ENCODE data around the gene TRIM36. TPM values are rescaled to one million over a fixed set of nuclear protein-coding genes. Genes with fewer than 3 reads are reported as not detected.

The TRIM36 gene
- polyA plus RNA-seq (2012; ENCODE audit: missing spikeins) = 0.17 TPM

GRCh38 chr5:115169487-115170133 is at the start of gene TRIM36:
Gene TRIM36 (minus strand): TSS chr5:115169908. CDS start chr5:115169634, 274 bp downstream.
- FAIRE-seq = peak; percentile 99

GRCh38 chr5:115214541-115214940 is 44.8 kb upstream of the TRIM36 start:
- TF ChIP-seq POLR2AphosphoS5 (IDR thresholded peaks at IDR 0.05; ENCODE audit: low read depth, low read length) = no peak
- TF ChIP-seq TAF1 (IDR thresholded peaks at IDR 0.05; ENCODE audit: borderline replicate concordance, low read depth, low read length) = no peak
- no peak for TF ChIP-seq POLR2A (IDR thresholded peaks at IDR 0.05; ENCODE audit: low read depth, low read length)
- FAIRE-seq (no peak), DNase-seq (ENCODE audit: insufficient read length) (no peak)

More at GRCh38 chr5:115169487-115170133, at the start of gene TRIM36:
- peak; percentile 74 for DNase-seq (ENCODE audit: insufficient read length)
- TF ChIP-seq POLR2AphosphoS5 (IDR thresholded peaks at IDR 0.05; ENCODE audit: low read depth, low read length) (no peak), TAF1 (IDR thresholded peaks at IDR 0.05; ENCODE audit: borderline replicate concordance, low read depth, low read length) (no peak), POLR2A (IDR thresholded peaks at IDR 0.05; ENCODE audit: low read depth, low read length) (no peak)

- DNase-seq (ENCODE audit: insufficient read length) (peak; percentile 19), FAIRE-seq (peak; percentile 98)
- TF ChIP-seq POLR2A (IDR thresholded peaks at IDR 0.05; ENCODE audit: low read depth, low read length) = no peak
- TF ChIP-seq TAF1 (IDR thresholded peaks at IDR 0.05; ENCODE audit: borderline replicate concordance, low read depth, low read length) = no peak
- TF ChIP-seq POLR2AphosphoS5 (IDR thresholded peaks at IDR 0.05; ENCODE audit: low read depth, low read length) = no peak
Measured at GRCh38 chr5:115209279-115209678, 39.6 kb upstream of the TRIM36 start.

- no peak for DNase-seq (ENCODE audit: insufficient read length)
- no peak for FAIRE-seq
Measured at GRCh38 chr5:115202952-115203351, 33.2 kb upstream of the TRIM36 start.

GRCh38 chr5:115196161-115196560 is 26.5 kb upstream of the TRIM36 start:
- no peak for TF ChIP-seq POLR2AphosphoS5 (IDR thresholded peaks at IDR 0.05; ENCODE audit: low read depth, low read length)
- no peak for TF ChIP-seq POLR2A (IDR thresholded peaks at IDR 0.05; ENCODE audit: low read depth, low read length)
- TF ChIP-seq TAF1 (IDR thresholded peaks at IDR 0.05; ENCODE audit: borderline replicate concordance, low read depth, low read length) = no peak
- FAIRE-seq (no peak), DNase-seq (ENCODE audit: insufficient read length) (no peak)

More at GRCh38 chr5:115202952-115203351, 33.2 kb upstream of the TRIM36 start:
- TF ChIP-seq POLR2AphosphoS5 (IDR thresholded peaks at IDR 0.05; ENCODE audit: low read depth, low read length) (no peak), POLR2A (IDR thresholded peaks at IDR 0.05; ENCODE audit: low read depth, low read length) (no peak), TAF1 (IDR thresholded peaks at IDR 0.05; ENCODE audit: borderline replicate concordance, low read depth, low read length) (no peak)

GRCh38 chr5:115194676-115195075 is 25.0 kb upstream of the TRIM36 start:
- DNase-seq (ENCODE audit: insufficient read length) (no peak), FAIRE-seq (no peak)
- TF ChIP-seq TAF1 (IDR thresholded peaks at IDR 0.05; ENCODE audit: borderline replicate concordance, low read depth, low read length) (no peak), POLR2A (IDR thresholded peaks at IDR 0.05; ENCODE audit: low read depth, low read length) (no peak), POLR2AphosphoS5 (IDR thresholded peaks at IDR 0.05; ENCODE audit: low read depth, low read length) (no peak)

- FAIRE-seq (no peak), DNase-seq (ENCODE audit: insufficient read length) (no peak)
Measured at GRCh38 chr5:115193295-115193694, 23.6 kb upstream of the TRIM36 start.

GRCh38 chr5:115192098-115192497 is 22.4 kb upstream of the TRIM36 start:
- no peak for DNase-seq (ENCODE audit: insufficient read length)
- no peak for FAIRE-seq
- no peak for TF ChIP-seq TAF1 (IDR thresholded peaks at IDR 0.05; ENCODE audit: borderline replicate concordance, low read depth, low read length)
- TF ChIP-seq POLR2AphosphoS5 (IDR thresholded peaks at IDR 0.05; ENCODE audit: low read depth, low read length) = no peak
- TF ChIP-seq POLR2A (IDR thresholded peaks at IDR 0.05; ENCODE audit: low read depth, low read length) = no peak

More at GRCh38 chr5:115193295-115193694, 23.6 kb upstream of the TRIM36 start:
- TF ChIP-seq TAF1 (IDR thresholded peaks at IDR 0.05; ENCODE audit: borderline replicate concordance, low read depth, low read length) (no peak), POLR2A (IDR thresholded peaks at IDR 0.05; ENCODE audit: low read depth, low read length) (no peak), POLR2AphosphoS5 (IDR thresholded peaks at IDR 0.05; ENCODE audit: low read depth, low read length) (no peak)

- DNase-seq (ENCODE audit: insufficient read length) = no peak
- no peak for FAIRE-seq
- no peak for TF ChIP-seq TAF1 (IDR thresholded peaks at IDR 0.05; ENCODE audit: borderline replicate concordance, low read depth, low read length)
- TF ChIP-seq POLR2AphosphoS5 (IDR thresholded peaks at IDR 0.05; ENCODE audit: low read depth, low read length) = no peak
- no peak for TF ChIP-seq POLR2A (IDR thresholded peaks at IDR 0.05; ENCODE audit: low read depth, low read length)
Measured at GRCh38 chr5:115191474-115192031, 21.8 kb upstream of the TRIM36 start.

GRCh38 chr5:115190388-115190787 is 20.7 kb upstream of the TRIM36 start:
- no peak for TF ChIP-seq POLR2AphosphoS5 (IDR thresholded peaks at IDR 0.05; ENCODE audit: low read depth, low read length)
- no peak for TF ChIP-seq POLR2A (IDR thresholded peaks at IDR 0.05; ENCODE audit: low read depth, low read length)
- no peak for TF ChIP-seq TAF1 (IDR thresholded peaks at IDR 0.05; ENCODE audit: borderline replicate concordance, low read depth, low read length)
- DNase-seq (ENCODE audit: insufficient read length) = no peak

GRCh38 chr5:115189866-115190265 is 20.2 kb upstream of the TRIM36 start:
- FAIRE-seq = no peak
- TF ChIP-seq TAF1 (IDR thresholded peaks at IDR 0.05; ENCODE audit: borderline replicate concordance, low read depth, low read length) = no peak
- TF ChIP-seq POLR2AphosphoS5 (IDR thresholded peaks at IDR 0.05; ENCODE audit: low read depth, low read length) = no peak
- no peak for TF ChIP-seq POLR2A (IDR thresholded peaks at IDR 0.05; ENCODE audit: low read depth, low read length)
- no peak for DNase-seq (ENCODE audit: insufficient read length)

More at GRCh38 chr5:115190388-115190787, 20.7 kb upstream of the TRIM36 start:
- FAIRE-seq = no peak

GRCh38 chr5:115186794-115187193 is 17.1 kb upstream of the TRIM36 start:
- no peak for FAIRE-seq
- TF ChIP-seq POLR2AphosphoS5 (IDR thresholded peaks at IDR 0.05; ENCODE audit: low read depth, low read length) (no peak), TAF1 (IDR thresholded peaks at IDR 0.05; ENCODE audit: borderline replicate concordance, low read depth, low read length) (no peak), POLR2A (IDR thresholded peaks at IDR 0.05; ENCODE audit: low read depth, low read length) (no peak)
- DNase-seq (ENCODE audit: insufficient read length) = no peak
